Measurements from ENCODE around the gene PCDHGB3. TPM values are rescaled to one million over a fixed set of nuclear protein-coding genes. Genes with fewer than 3 reads are reported as not detected.
"Not testable (repeated sequence)": the region's sequence is repeated elsewhere in the genome, so short reads cannot be mapped to it uniquely, and the experiment has no call there.

PCDHGB3 gene
- under 1 TPM in 2 of 3 donors, not detected in 1; 0.06 to 0.15 TPM for polyA plus RNA-seq

DNA sequence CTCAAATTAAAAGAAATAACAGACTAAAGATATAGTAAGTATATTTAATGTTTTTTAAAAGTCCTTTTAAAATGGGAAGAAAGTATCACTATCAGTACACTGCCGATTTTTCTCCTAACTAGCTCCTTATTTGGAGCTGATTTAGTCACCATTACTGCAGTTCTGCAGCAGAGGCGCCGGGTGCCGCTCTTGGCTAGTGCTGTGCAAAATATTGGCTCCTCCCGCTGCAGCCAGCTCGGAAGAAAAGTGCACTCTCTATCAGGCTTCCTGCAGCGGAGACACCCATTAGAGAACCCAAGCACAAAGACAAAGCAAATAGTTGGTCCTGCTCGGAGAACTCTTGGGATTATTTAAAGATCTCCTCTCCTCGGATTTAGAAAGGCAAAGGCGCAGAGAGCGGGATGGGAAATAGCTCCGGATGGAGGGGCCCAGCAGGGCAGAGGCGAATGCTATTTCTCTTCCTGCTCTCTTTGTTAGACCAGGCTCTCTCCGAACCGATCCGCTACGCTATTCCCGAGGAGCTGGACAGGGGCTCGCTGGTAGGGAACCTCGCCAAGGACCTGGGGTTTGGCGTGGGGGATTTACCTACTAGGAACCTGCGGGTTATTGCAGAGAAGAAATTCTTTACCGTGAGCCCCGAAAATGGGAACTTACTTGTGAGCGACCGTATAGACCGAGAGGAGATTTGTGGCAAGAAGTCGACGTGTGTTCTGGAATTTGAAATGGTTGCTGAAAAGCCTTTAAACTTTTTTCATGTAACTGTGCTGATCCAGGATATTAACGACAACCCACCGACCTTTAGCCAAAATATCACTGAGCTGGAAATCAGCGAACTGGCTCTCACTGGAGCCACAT lies at the start of gene PCDHGB3:
Gene PCDHGB3 (plus strand): TSS at position 249 of the 855 bp plus-strand sequence. CDS start 153 bp downstream, at position 402.
- Mint-ChIP-seq H3K4me3 (peak within 1 kb of the TSS; percentile 75 to 90 (median 77)), H3K4me1 (peaks cover 8 to 16% of the 10 kb centered on the region in 2 donors), H3K9me3 (peaks cover 7 to 43% (median 27%) of the 10 kb centered on the region in 6 donors), H3K27ac (no peak within 1 kb of the TSS), H3K36me3 (peaks cover 0 to 9% (median 3%) of the 10 kb centered on the region in 3 donors), H3K27me3 (ENCODE audit: low read depth in 3 of 3) (peaks cover 40 to 51% (median 49%) of the 10 kb centered on the region in 3 donors)
- DNase-seq, result peak in 1 of 3 donors; percentile 19

- Mint-ChIP-seq H3K9me3 (peaks cover 21 to 52% (median 45%) of the 10 kb centered on the region in 6 donors), H3K27ac (peak overlapping the region in 3 of 6 donors; percentile 49 to 99 (median 56)), H3K27me3 (ENCODE audit: low read depth in 3 of 3) (peaks cover 18 to 52% (median 26%) of the 10 kb centered on the region in 3 donors), H3K4me3 (peak overlapping the region in 4 of 5 donors; percentile 42 to 97 (median 92)), H3K36me3 (peaks cover 28 to 32% (median 29%) of the 10 kb centered on the region in 3 donors), H3K4me1 (peaks cover 34 to 43% of the 10 kb centered on the region in 2 donors)
- DNase-seq, result no peak
These were observed 47.8 kb upstream of the PCDHGB3 start for GRCh38 chr5:141322261-141322660.

DNA sequence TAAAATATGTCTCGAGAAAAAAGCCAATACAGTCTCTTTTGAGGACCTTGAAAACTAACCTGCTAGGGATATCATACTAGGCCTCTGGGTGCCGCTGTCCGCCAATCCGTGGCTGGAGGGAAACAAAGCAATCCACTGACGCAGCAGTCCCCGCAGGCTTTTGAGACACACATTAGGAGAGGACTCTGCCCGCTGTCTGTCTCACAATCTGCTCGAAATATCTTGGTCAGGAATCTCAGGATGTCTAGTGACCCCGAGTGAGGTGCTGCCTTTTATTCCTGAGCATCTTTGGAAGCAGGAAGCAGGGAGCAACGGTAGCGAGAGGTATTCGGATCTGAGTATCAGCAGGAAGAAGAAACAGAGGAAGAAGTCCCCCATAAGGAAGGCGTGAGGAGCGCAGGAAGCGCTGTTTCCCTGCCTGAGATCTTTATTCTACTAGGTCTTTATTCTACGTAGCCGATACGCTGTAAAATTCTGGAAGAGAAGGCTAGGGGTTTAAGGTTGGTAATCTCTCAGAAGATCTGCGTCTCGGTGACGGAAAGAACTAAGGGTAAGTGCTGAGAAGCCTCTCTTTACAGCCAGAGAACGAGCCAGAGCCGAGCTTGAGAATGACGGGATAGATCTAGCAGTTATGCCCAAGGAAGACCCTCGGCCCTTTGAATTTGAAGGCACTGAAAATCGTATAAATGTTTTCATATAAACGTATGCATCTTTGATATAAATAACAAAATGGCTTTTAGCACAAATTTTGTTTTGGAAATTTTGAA lies 43.8 kb upstream of the PCDHGB3 start:
- Mint-ChIP-seq H3K9me3 (peaks cover 4 to 40% (median 12%) of the 10 kb centered on the region in 6 donors), H3K36me3 (peaks cover 0 to 7% (median 6%) of the 10 kb centered on the region in 3 donors), H3K4me3 (peak overlapping the region; percentile 79 to 97 (median 89)), H3K27ac (peak overlapping the region; percentile 33 to 96 (median 88)), H3K27me3 (ENCODE audit: low read depth in 3 of 3) (peaks cover 12 to 50% (median 22%) of the 10 kb centered on the region in 3 donors), H3K4me1 (peaks cover 10% of the 10 kb centered on the region in 2 donors)
- DNase-seq, result peak; percentile 46 to 69 (median 48)

DNA sequence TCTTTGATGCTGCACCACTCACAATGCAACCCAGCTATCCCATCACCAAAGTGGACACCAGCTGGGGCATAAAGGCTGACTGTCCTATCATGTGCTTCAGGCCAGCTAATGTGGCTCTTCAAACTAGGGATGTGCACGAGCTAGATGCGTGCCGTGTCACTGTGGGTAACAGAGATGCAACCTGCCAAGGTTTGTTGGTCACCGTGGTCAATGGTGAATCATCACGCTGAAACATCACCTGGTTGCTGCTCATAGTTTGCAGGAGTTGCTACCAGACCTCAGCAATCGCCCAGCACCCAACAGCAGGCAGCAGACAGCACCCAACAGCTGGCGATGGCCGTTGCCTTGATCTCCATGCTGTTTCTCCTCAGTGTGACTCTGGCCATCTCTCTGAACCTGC lies 41.8 kb upstream of the PCDHGB3 start:
- Mint-ChIP-seq H3K27ac (no peak overlapping the region), H3K27me3 (ENCODE audit: low read depth in 3 of 3) (peaks cover 14 to 46% (median 27%) of the 10 kb centered on the region in 3 donors), H3K4me1 (peaks cover 7% of the 10 kb centered on the region in 2 donors), H3K9me3 (peaks cover 4 to 39% (median 14%) of the 10 kb centered on the region in 6 donors), H3K4me3 (no peak overlapping the region), H3K36me3 (peaks cover 6 to 7% (median 7%) of the 10 kb centered on the region in 3 donors)
- DNase-seq, result no peak

- Mint-ChIP-seq H3K4me1 (peaks cover 7% of the 10 kb centered on the region in 2 donors), H3K9me3 (peaks cover 12 to 62% (median 28%) of the 10 kb centered on the region in 6 donors), H3K27me3 (ENCODE audit: low read depth in 3 of 3) (peaks cover 21 to 61% (median 37%) of the 10 kb centered on the region in 3 donors), H3K36me3 (peaks cover 4 to 8% (median 7%) of the 10 kb centered on the region in 3 donors), H3K27ac (no peak within 1 kb of the TSS), H3K4me3 (peak within 1 kb of the TSS in 4 of 5 donors; percentile 58 to 75 (median 65))
- DNase-seq, result peak in 1 of 3 donors; percentile 42
These were observed 39.6 kb upstream of the PCDHGB3 start, which contains the start of gene PCDHGA1 for GRCh38 chr5:141330299-141331080. TSS of gene PCDHGA1 (plus strand) at chr5:141330514.

DNA sequence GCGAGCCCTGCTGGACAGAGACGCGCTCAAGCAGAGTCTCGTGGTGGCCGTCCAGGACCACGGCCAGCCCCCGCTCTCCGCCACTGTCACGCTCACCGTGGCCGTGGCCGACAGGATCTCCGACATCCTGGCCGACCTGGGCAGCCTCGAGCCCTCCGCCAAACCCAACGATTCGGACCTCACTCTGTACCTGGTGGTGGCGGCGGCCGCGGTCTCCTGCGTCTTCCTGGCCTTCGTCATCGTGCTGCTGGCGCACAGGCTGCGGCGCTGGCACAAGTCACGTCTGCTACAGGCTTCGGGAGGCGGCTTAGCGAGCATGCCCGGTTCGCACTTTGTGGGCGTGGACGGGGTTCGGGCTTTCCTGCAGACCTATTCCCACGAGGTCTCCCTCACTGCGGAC lies 37.5 kb upstream of the PCDHGB3 start:
- not testable (repeated sequence) for H3K4me1 Mint-ChIP-seq, H3K27ac Mint-ChIP-seq, DNase-seq, H3K4me3 Mint-ChIP-seq
- Mint-ChIP-seq H3K9me3 (peaks cover 18 to 81% (median 39%) of the 10 kb centered on the region in 6 donors), H3K36me3 (peaks cover 4 to 12% (median 8%) of the 10 kb centered on the region in 3 donors), H3K27me3 (ENCODE audit: low read depth in 3 of 3) (peaks cover 28 to 70% (median 34%) of the 10 kb centered on the region in 3 donors)

GRCh38 chr5:141338538-141339306 lies 31.3 kb upstream of the PCDHGB3 start, which contains the start of gene PCDHGA2:
TSS of gene PCDHGA2 (plus strand) at chr5:141338760.
- peaks cover 4 to 14% (median 10%) of the 10 kb centered on the region in 3 donors for H3K36me3 Mint-ChIP-seq
- H3K9me3 Mint-ChIP-seq, result peaks cover 35 to 90% (median 44%) of the 10 kb centered on the region in 6 donors
- H3K27me3 Mint-ChIP-seq (ENCODE audit: low read depth in 3 of 3), result peaks cover 34 to 74% (median 41%) of the 10 kb centered on the region in 3 donors
- H3K4me1 Mint-ChIP-seq, result no peaks in the 10 kb centered on the region
- H3K4me3 Mint-ChIP-seq, result peak within 1 kb of the TSS in 1 of 5 donors; percentile 34
- DNase-seq, result no peak
- H3K27ac Mint-ChIP-seq, result no peak within 1 kb of the TSS

DNA sequence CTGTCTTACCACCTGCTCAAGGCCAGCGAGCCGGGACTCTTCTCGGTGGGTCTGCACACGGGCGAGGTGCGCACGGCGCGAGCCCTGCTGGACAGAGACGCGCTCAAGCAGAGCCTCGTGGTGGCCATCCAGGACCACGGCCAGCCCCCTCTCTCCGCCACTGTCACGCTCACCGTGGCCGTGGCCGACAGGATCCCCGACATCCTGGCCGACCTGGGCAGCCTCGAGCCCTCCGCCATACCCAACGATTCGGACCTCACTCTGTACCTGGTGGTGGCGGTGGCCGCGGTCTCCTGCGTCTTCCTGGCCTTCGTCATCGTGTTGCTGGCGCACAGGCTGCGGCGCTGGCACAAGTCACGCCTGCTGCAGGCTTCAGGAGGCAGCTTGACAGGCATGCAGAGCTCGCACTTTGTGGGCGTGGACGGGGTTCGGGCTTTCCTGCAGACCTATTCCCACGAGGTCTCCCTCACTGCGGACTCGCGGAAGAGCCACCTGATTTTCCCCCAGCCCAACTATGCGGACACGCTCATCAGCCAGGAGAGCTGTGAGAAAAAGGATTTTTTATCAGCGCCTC lies 29.2 kb upstream of the PCDHGB3 start:
- DNase-seq, H3K27ac Mint-ChIP-seq, H3K4me1 Mint-ChIP-seq, H3K4me3 Mint-ChIP-seq: not testable (repeated sequence)
- Mint-ChIP-seq H3K36me3 (peaks cover 7 to 19% (median 10%) of the 10 kb centered on the region in 3 donors), H3K9me3 (peaks cover 27 to 84% (median 46%) of the 10 kb centered on the region in 6 donors), H3K27me3 (ENCODE audit: low read depth in 3 of 3) (peaks cover 39 to 72% (median 44%) of the 10 kb centered on the region in 3 donors)

DNA sequence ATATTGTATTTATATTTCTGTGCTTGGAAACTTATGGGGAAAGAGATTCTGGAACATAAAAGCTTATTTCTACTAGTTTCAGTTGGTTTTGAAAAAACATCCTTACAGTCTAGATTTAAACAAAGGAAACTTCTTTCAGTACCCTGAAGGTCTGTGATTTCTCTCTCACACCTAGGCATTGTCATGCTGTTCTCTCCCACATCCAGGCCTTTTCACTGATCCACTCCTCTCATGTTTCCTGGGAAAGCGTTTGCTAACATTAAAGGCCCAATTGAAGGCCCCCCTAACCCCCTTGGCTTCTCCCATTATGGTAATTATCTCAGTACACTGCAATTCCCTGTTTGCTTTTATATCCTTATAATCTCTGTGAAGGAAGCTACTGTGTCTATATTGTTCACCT lies 27.3 kb upstream of the PCDHGB3 start:
- no peak overlapping the region for H3K4me3 Mint-ChIP-seq
- peaks cover 16 to 81% (median 49%) of the 10 kb centered on the region in 6 donors for H3K9me3 Mint-ChIP-seq
- H3K27me3 Mint-ChIP-seq (ENCODE audit: low read depth in 3 of 3), result peaks cover 32 to 66% (median 43%) of the 10 kb centered on the region in 3 donors
- H3K4me1 Mint-ChIP-seq, result no peaks in the 10 kb centered on the region
- no peak overlapping the region for H3K27ac Mint-ChIP-seq
- DNase-seq, result no peak
- peaks cover 7 to 20% (median 10%) of the 10 kb centered on the region in 3 donors for H3K36me3 Mint-ChIP-seq

DNA sequence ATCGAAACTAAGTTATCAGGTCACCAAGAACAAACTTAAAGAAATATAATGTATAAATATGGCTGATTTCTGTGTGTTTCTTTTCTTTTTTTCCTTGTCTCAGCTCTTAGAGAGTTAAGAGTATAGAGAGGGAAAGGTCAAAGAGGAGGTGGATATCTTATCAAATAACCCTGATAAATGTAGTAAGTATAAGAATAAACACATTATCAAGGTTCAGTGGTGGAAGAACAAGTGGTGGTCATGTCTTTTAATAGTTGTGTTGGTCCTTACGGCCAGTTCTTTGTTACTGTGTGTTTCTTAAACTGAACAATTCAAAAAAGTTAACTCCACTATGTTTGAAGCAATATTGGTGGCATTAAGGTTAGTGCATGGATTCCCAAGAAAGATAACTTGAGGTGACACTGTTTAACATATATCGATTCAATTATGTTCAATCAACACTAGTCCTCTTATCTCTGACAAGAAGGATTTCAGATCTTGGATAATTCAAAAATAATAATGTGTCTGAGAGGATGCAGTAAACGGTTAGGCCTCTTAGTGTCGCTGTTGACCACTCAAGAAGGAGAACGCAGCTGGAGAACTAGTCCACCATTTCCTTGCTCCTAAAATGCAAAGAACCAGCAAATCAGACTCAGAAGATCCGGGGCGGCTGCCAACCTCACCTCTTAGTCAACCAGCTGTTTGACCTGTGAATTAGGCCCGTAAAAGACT lies 26.6 kb upstream of the PCDHGB3 start, which contains the start of gene PCDHGA3:
Gene PCDHGA3 (plus strand): TSS at position 588 of the 711 bp plus-strand sequence. CDS start 205 bp downstream, outside the sequence.
- Mint-ChIP-seq H3K9me3 (peaks cover 16 to 80% (median 44%) of the 10 kb centered on the region in 6 donors), H3K27me3 (ENCODE audit: low read depth in 3 of 3) (peaks cover 30 to 64% (median 41%) of the 10 kb centered on the region in 3 donors), H3K36me3 (peaks cover 7 to 15% (median 10%) of the 10 kb centered on the region in 3 donors), H3K27ac (no peak within 1 kb of the TSS), H3K4me1 (no peaks in the 10 kb centered on the region), H3K4me3 (peak within 1 kb of the TSS; percentile 39 to 77 (median 54))
- DNase-seq, result peak in 1 of 3 donors; percentile 9

DNA sequence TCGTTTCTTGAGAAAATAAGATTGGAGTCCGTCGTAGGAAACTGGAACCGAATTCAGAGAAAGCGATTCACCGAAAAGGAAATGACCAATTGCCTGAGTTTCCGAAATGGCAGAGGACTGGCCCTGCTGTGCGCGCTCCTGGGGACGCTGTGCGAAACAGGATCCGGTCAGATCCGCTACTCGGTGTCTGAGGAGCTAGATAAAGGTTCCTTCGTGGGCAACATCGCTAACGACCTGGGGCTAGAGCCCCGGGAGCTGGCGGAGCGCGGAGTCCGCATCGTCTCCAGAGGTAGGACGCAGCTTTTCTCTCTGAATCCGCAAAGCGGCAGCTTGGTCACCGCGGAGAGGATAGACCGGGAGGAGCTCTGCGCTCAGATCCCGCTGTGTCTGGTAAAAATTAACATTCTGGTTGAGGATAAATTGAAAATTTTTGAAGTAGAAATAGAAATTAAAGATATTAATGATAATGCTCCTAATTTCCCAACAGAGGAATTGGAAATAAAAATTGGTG lies 26.0 kb upstream of the PCDHGB3 start:
- Mint-ChIP-seq H3K27ac (no peak overlapping the region), H3K9me3 (peaks cover 12 to 79% (median 40%) of the 10 kb centered on the region in 6 donors), H3K4me1 (no peaks in the 10 kb centered on the region), H3K36me3 (peaks cover 7 to 15% (median 10%) of the 10 kb centered on the region in 3 donors), H3K4me3 (peak overlapping the region in 4 of 5 donors; percentile 39 to 77 (median 61)), H3K27me3 (ENCODE audit: low read depth in 3 of 3) (peaks cover 31 to 64% (median 37%) of the 10 kb centered on the region in 3 donors)
- no peak for DNase-seq

Measured in immature natural killer cell (primary cell).